Urinary bladder (tissue), 4 donors: ENCODE results near the gene SPATA13. TPM values are rescaled to one million over a fixed set of nuclear protein-coding genes. Genes with fewer than 3 reads are reported as not detected.
"Not testable (repeated sequence)": the region's sequence is repeated elsewhere in the genome, so short reads cannot be mapped to it uniquely, and the experiment has no call there.

Experiments
- DNase-seq: peaks from one replicate; pipeline ENCODE4 v3.0.0-alpha.2; 2015; ENCODE audit errors: extremely low spot score
- H3K27ac ChIP-seq: one replicate; pipeline ENCODE4 v1.5.1; 2013; ENCODE audit warnings: low read depth, mild to moderate bottlenecking, moderate library complexity
- H3K36me3 ChIP-seq: one replicate; pipeline ENCODE4 v1.6.1; 2013; ENCODE audit warnings: mild to moderate bottlenecking, moderate library complexity; ENCODE audit not compliant: insufficient read depth
- H3K4me1 ChIP-seq: one replicate; pipeline ENCODE4 v1.6.1; 2013; ENCODE audit warnings: mild to moderate bottlenecking, moderate library complexity; ENCODE audit not compliant: insufficient read depth
- H3K4me3 ChIP-seq: one replicate; pipeline ENCODE4 v1.5.1; 2013; ENCODE audit warnings: low read depth, low read length
- WGBS: extraction: QIAGEN DNeasy Blood & Tissue Kit; methylation state at CpG from one replicate; pipeline ENCODE4 v1.1.7; 2013; 5-methylcytosine and 5-hydroxymethylcytosine counted together
- polyA plus RNA-seq: library from polyadenylated mRNA; stranded (reverse); fragments of 200-250 nt; gene quantifications from one replicate; pipeline ENCODE4 v1.2.3, GENCODE V29; 2013
- total RNA-seq: library from RNA; depleted of rRNA; stranded (reverse); fragments of >200 nt; gene quantifications from one replicate; pipeline ENCODE4 v1.2.3, GENCODE V29; 2014
- donor health status: healthy with polysubstance abuse.
- donor health status: healthy.

The SPATA13 gene
- total and polyA plus RNA-seq, 2 donors, result 5.8 to 13.6 TPM

- DNase-seq, result no peak
- Histone ChIP-seq H3K27ac (no peak overlapping the region), H3K4me1 (no peaks in the 10 kb centered on the region), H3K36me3 (no peaks in the 10 kb centered on the region), H3K4me3 (no peak overlapping the region)
- 21% methylated on average over 1 of the region's 1 CpG for WGBS
These were observed 43.3 kb downstream of the SPATA13 start for GRCh38 chr13:24203811-24204210.

GRCh38 chr13:24205076-24205475, 44.6 kb downstream of the SPATA13 start:
- WGBS, result 97% methylated on average over 1 of the region's 1 CpG
- H3K4me3 ChIP-seq, DNase-seq, H3K4me1 ChIP-seq, H3K36me3 ChIP-seq, H3K27ac ChIP-seq: not testable (repeated sequence)

DNA sequence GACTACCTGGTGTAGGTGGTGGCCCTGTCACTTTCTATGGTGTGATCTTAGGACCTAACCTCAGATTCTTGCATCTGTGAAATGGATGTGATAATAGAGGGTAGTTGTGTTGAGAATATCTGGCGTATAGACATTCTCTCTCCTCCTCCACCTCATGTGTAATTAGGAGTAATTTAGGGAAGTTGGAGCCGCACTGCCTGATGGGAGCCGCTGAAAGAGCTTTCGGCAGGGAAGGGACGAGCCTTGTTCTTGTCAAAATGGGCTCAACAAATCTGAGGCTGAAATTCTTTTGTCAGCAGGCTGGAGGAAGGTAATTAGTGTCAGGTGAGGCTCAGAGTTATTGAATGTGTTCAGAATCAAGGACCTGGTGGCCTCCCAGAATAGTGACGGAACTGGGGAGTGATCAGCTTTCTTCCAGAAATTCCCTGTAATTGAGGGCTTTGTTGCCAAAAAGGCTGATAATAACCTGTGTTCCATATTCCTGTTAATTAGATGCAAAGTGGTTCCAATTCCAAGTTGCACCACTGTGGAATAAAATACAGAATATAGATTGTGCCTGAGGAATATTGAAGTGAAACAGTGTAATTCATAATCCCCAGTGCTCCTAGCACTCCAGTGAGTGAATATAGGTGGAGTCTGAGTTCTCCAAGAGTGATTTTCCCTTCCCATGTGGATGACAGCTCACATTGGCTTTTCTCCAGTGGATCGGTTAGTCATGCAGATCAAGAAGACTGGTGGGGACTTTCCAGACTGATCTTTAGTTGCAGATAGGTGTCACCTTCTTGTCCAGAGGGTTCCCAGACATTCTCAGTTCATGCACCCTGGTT, 47.5 kb downstream of the SPATA13 start:
- Histone ChIP-seq H3K27ac (no peak overlapping the region), H3K4me1 (no peaks in the 10 kb centered on the region), H3K4me3 (no peak overlapping the region), H3K36me3 (no peaks in the 10 kb centered on the region)
- no peak for DNase-seq
- WGBS, result 54% methylated on average over 7 of the region's 7 CpGs

DNA sequence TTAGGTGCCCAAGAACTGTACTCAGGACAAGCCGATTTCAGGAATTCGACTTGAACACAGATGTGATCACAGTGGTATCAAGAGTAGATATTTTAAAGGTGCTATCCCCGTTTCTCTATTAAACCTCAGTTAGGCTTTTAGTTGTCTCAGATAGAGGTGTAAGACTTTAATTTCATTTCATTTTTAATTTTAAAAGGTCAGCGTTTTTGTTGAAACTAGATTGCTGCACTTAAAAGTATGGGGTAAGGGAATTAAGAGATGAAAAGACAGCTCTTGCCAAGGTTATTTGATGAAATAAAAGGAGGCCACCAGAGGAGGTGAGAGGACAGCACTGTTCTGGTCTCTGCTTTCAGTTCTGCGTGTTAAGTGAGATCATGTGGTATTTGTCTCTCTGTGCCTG, 48.6 kb downstream of the SPATA13 start:
- no peak for DNase-seq
- Histone ChIP-seq H3K27ac (no peak overlapping the region), H3K36me3 (no peaks in the 10 kb centered on the region), H3K4me3 (no peak overlapping the region), H3K4me1 (no peaks in the 10 kb centered on the region)
- WGBS, result 90% methylated on average over 5 of the region's 5 CpGs

GRCh38 chr13:24212254-24212653, 51.7 kb downstream of the SPATA13 start:
- DNase-seq, result no peak
- no peak overlapping the region for H3K27ac ChIP-seq
- no peak overlapping the region for H3K4me3 ChIP-seq
- H3K36me3 ChIP-seq, result no peaks in the 10 kb centered on the region
- no peaks in the 10 kb centered on the region for H3K4me1 ChIP-seq
- WGBS, result 93% methylated on average over 5 of the region's 5 CpGs

GRCh38 chr13:24212674-24213073, 52.2 kb downstream of the SPATA13 start:
- no peak for DNase-seq
- H3K36me3 ChIP-seq, result no peaks in the 10 kb centered on the region
- 80% methylated on average over 7 of the region's 7 CpGs for WGBS
- H3K4me1 ChIP-seq, result no peaks in the 10 kb centered on the region
- H3K27ac ChIP-seq, result no peak overlapping the region
- H3K4me3 ChIP-seq, result no peak overlapping the region

- Histone ChIP-seq H3K4me3 (no peak overlapping the region), H3K27ac (no peak overlapping the region), H3K4me1 (no peaks in the 10 kb centered on the region), H3K36me3 (no peaks in the 10 kb centered on the region)
- DNase-seq, result no peak
- WGBS, result 96% methylated on average over 3 of the region's 3 CpGs
These were observed 53.4 kb downstream of the SPATA13 start for GRCh38 chr13:24213932-24214331.

DNA sequence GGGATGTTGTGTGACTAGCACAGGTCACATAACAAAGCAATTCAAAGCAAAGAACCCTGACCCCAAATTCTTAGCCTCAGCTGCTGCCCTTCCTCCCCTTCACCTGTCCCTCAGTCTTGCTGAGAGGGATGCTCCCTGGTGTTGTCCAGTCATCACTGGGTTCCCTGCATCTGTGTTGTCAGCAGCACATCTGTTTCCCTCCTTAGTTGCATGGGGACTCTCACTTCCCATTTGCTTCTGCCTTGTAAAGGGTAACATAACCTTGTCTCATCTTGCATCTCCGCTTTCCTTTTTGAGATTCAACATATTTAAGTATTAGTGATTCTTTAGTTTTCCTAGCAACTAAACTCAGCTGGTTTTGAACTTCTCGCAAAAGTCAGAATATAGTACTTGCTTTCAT, 54.0 kb downstream of the SPATA13 start:
- no peak overlapping the region for H3K4me3 ChIP-seq
- H3K36me3 ChIP-seq, result no peaks in the 10 kb centered on the region
- no peaks in the 10 kb centered on the region for H3K4me1 ChIP-seq
- DNase-seq, result no peak
- WGBS, result 91% methylated on average over 2 of the region's 2 CpGs
- H3K27ac ChIP-seq, result no peak overlapping the region

- Histone ChIP-seq H3K27ac (no peak overlapping the region), H3K4me1 (no peaks in the 10 kb centered on the region), H3K36me3 (no peaks in the 10 kb centered on the region), H3K4me3 (no peak overlapping the region)
- 70% methylated on average over 1 of the region's 1 CpG for WGBS
- DNase-seq, result no peak
These were observed 54.6 kb downstream of the SPATA13 start for GRCh38 chr13:24215126-24215525.

- no peak for DNase-seq
- Histone ChIP-seq H3K4me3 (no peak overlapping the region), H3K27ac (no peak overlapping the region), H3K4me1 (no peaks in the 10 kb centered on the region), H3K36me3 (no peaks in the 10 kb centered on the region)
- 27% methylated on average over 2 of the region's 2 CpGs for WGBS
These were observed 55.2 kb downstream of the SPATA13 start for GRCh38 chr13:24215732-24216131.

DNA sequence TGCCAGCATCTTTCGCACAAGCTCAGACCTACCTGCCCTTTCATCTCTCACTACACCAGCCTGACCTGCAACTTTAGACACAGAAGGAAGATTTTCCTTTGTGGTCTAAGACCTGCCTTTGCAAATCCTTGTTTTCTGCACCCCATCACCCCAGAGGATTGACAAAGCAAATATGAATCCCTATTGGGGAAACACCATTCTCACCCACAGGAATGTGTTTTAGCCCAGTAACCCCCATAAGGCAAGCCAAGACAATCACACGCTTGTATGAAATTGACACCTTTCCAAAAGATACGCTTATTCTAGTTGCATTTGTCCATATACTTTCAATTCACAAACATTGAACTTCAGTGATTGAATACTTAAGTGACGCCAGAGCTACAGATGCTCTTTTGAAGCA, 55.7 kb downstream of the SPATA13 start:
- no peak for DNase-seq
- 97% methylated on average over 4 of the region's 4 CpGs for whole genome bisulfite sequencing
- H3K36me3 ChIP-seq, result no peaks in the 10 kb centered on the region
- H3K4me3 ChIP-seq, result no peak overlapping the region
- H3K27ac ChIP-seq, result no peak overlapping the region
- H3K4me1 ChIP-seq, result no peaks in the 10 kb centered on the region

- DNase-seq, H3K27ac ChIP-seq: not testable (repeated sequence)
- WGBS, result 91% methylated on average over 2 of the region's 2 CpGs
These were observed 56.3 kb downstream of the SPATA13 start for GRCh38 chr13:24216779-24217178.

GRCh38 chr13:24217601-24218281, 57.2 kb downstream of the SPATA13 start:
- Histone ChIP-seq H3K27ac (no peak overlapping the region), H3K36me3 (no peaks in the 10 kb centered on the region), H3K4me1 (no peaks in the 10 kb centered on the region), H3K4me3 (no peak overlapping the region)
- 60% methylated on average over 6 of the region's 6 CpGs for WGBS
- no peak for DNase-seq

More at GRCh38 chr13:24216779-24217178, 56.3 kb downstream of the SPATA13 start:
- H3K4me3 ChIP-seq, H3K4me1 ChIP-seq, H3K36me3 ChIP-seq: not testable (repeated sequence)

GRCh38 chr13:24218338-24218737, 57.8 kb downstream of the SPATA13 start:
- Histone ChIP-seq H3K27ac (no peak overlapping the region), H3K4me3 (no peak overlapping the region), H3K36me3 (no peaks in the 10 kb centered on the region), H3K4me1 (no peaks in the 10 kb centered on the region)
- 70% methylated on average over 3 of the region's 3 CpGs for WGBS
- DNase-seq, result no peak
